Measurements from ENCODE around the gene GPX6. TPM values are rescaled to one million over a fixed set of nuclear protein-coding genes. Genes with fewer than 3 reads are reported as not detected.

The GPX6 gene
- total and polyA plus RNA-seq, 2 of the 13 experiments (the other 11 are each of a cell fraction or from before 2014, with no cell fraction given): not detected

GRCh38 chr6:28537065-28537464, 21.5 kb upstream of the GPX6 start:
- 79% methylated on average over 18 of the region's 18 CpGs for WGBS (ENCODE audit: low lambda C conversion rate)
- ChIA-PET CTCF (ENCODE audit: low intra/inter-chr PET ratio, low total read pairs) (no interaction called here), POLR2A (no interaction called here)
- H3K27ac ChIP-seq (ENCODE audit: extremely low read length, insufficient read depth, low read length): no peak overlapping the region
- no peak overlapping the region for H3K9ac ChIP-seq (ENCODE audit: insufficient read depth, low read depth, low read length)
- no peaks in the 10 kb centered on the region for H3K36me3 ChIP-seq (replicated peaks in 1 of 2; ENCODE audit: control insufficient read depth in 1 of 2, insufficient read depth in 2 of 2, low read length in 2 of 2)
- no peak overlapping the region for H3K4me3 ChIP-seq (replicated peaks in 1 of 3; ENCODE audit: insufficient read depth in 1 of 3, low read depth in 2 of 3, low read length in 3 of 3)
- peaks cover 0 to 6% of the 10 kb centered on the region in 2 experiments; a peak in 1 of 5 replicates for H3K27me3 ChIP-seq (ENCODE audit: control insufficient read depth in 1 of 2, insufficient read depth in 2 of 2, low read length in 2 of 2)
- no peaks in the 10 kb centered on the region for H3K79me2 ChIP-seq (ENCODE audit: insufficient read depth, low read length)
- H4K20me1 ChIP-seq (ENCODE audit: insufficient read depth, low read length): no peaks in the 10 kb centered on the region
- H3K4me1 ChIP-seq (ENCODE audit: insufficient read depth, low read length): 0 out of 2 replicates have a peak, but pooled peaks cover under 1% of the 10 kb centered on the region
- H2AFZ ChIP-seq (ENCODE audit: low read length): no peak overlapping the region
- H3K4me2 ChIP-seq (ENCODE audit: low read depth, low read length): no peak overlapping the region
- DNase-seq (ENCODE audit: low spot score) (no peak), FAIRE-seq (no peak), ATAC-seq (no peak)
- intact Hi-C loops (cut with micrococcal nuclease; ENCODE audit: unreplicated experiment) (no loop called here), in situ Hi-C loops (cut with HindIII; ENCODE audit: extremely low pct_ligation_motif_present, low pct_unique_long_range_greater_than_20kb) (no loop called here)
- BruUV-seq (replicated peaks): no TSS peak
- no peak for TF ChIP-seq TRIM22 (IDR thresholded peaks at IDR 0.05)
- TF ChIP-seq PAX8 (CRISPR knock-in tag; IDR thresholded peaks at IDR 0.05; ENCODE audit: borderline replicate concordance): no peak
- no peak for TF ChIP-seq SNAI1 (CRISPR knock-in tag; IDR thresholded peaks at IDR 0.05; ENCODE audit: borderline replicate concordance)
- no peak for TF ChIP-seq NRL (CRISPR knock-in tag; IDR thresholded peaks at IDR 0.05; ENCODE audit: borderline replicate concordance)
- no peaks in the 10 kb centered on the region for H3K9me3 ChIP-seq (ENCODE audit: low read length)

- no peak for DNase-seq (ENCODE audit: low spot score)
- Histone ChIP-seq H2AFZ (ENCODE audit: low read length) (no peak overlapping the region), H3K4me3 (replicated peaks in 1 of 3; ENCODE audit: insufficient read depth in 1 of 3, low read depth in 2 of 3, low read length in 3 of 3) (no peak overlapping the region), H3K9ac (ENCODE audit: insufficient read depth, low read depth, low read length) (no peak overlapping the region), H4K20me1 (ENCODE audit: insufficient read depth, low read length) (no peaks in the 10 kb centered on the region), H3K27me3 (ENCODE audit: control insufficient read depth in 1 of 2, insufficient read depth in 2 of 2, low read length in 2 of 2) (peaks cover 0 to 6% of the 10 kb centered on the region in 2 experiments; a peak in 1 of 5 replicates), H3K79me2 (ENCODE audit: insufficient read depth, low read length) (no peaks in the 10 kb centered on the region), H3K27ac (ENCODE audit: extremely low read length, insufficient read depth, low read length) (no peak overlapping the region), H3K9me3 (ENCODE audit: low read length) (no peaks in the 10 kb centered on the region), H3K4me2 (ENCODE audit: low read depth, low read length) (no peak overlapping the region), H3K36me3 (replicated peaks in 1 of 2; ENCODE audit: control insufficient read depth in 1 of 2, insufficient read depth in 2 of 2, low read length in 2 of 2) (no peaks in the 10 kb centered on the region), H3K4me1 (ENCODE audit: insufficient read depth, low read length) (no peaks in the 10 kb centered on the region)
- FAIRE-seq: no peak
- BruUV-seq (replicated peaks): no TSS peak
- TF ChIP-seq ATF4 (CRISPR knock-in tag; IDR thresholded peaks at IDR 0.05) (no peak), MEIS1 (CRISPR knock-in tag; IDR thresholded peaks at IDR 0.05; ENCODE audit: borderline replicate concordance) (no peak), ZNF780A (CRISPR knock-in tag; IDR thresholded peaks at IDR 0.05) (no peak), DRAP1 (CRISPR knock-in tag; IDR thresholded peaks at IDR 0.05) (no peak), PHF20 (CRISPR knock-in tag; IDR thresholded peaks at IDR 0.05) (no peak), PLSCR1 (CRISPR knock-in tag; IDR thresholded peaks at IDR 0.05; ENCODE audit: borderline replicate concordance) (no peak)
- intact Hi-C loops (cut with micrococcal nuclease; ENCODE audit: unreplicated experiment) (no loop called here), in situ Hi-C loops (cut with HindIII; ENCODE audit: extremely low pct_ligation_motif_present, low pct_unique_long_range_greater_than_20kb) (no loop called here)
- no peak for ATAC-seq
- POLR2A ChIA-PET: no interaction called here
- CTCF ChIA-PET (ENCODE audit: low intra/inter-chr PET ratio, low total read pairs): no interaction called here
- 2% methylated on average over 2 of the region's 2 CpGs for WGBS (ENCODE audit: low lambda C conversion rate)
Observed at GRCh38 chr6:28534875-28535274, 19.3 kb upstream of the GPX6 start.
